ENCODE results near the gene FBXO42. TPM values are rescaled to one million over a fixed set of nuclear protein-coding genes. Genes with fewer than 3 reads are reported as not detected.

FBXO42 gene
- total and polyA plus RNA-seq, 9 of the 15 experiments (the other 6 are each of a cell fraction or from before 2014, with no cell fraction given): 7.2 to 24.8 (median 17.4) TPM

- TF ChIP-seq AFF1 (IDR thresholded peaks at IDR 0.05; ENCODE audit: low read depth in 1 of 2, partially characterized antibody in 2 of 2) (no peak), ZFP91 (CRISPR knock-in tag; IDR thresholded peaks at IDR 0.05) (no peak), YY1 (IDR thresholded peaks at IDR 0.05; ENCODE audit: borderline replicate concordance in 1 of 3, control insufficient read depth in 1 of 3, extremely low read depth in 1 of 3, insufficient read depth in 3 of 3, insufficient read length in 1 of 3, insufficient replicate concordance in 2 of 3, low read depth in 1 of 3, low read length in 2 of 3) (peak; percentile 100), ZNF668 (CRISPR knock-in tag; IDR thresholded peaks at IDR 0.05) (peak; percentile 48; the same call in 1 of the 2 replicates), CREB3L1 (IDR thresholded peaks at IDR 0.05; ENCODE audit: borderline replicate concordance, low read depth) (peak; percentile 42; the same call in 1 of the 2 replicates), TBP (optimal IDR thresholded peaks at IDR 0.05; ENCODE audit: low read depth, low read length) (peak; percentile 83), THAP12 (CRISPR knock-in tag; IDR thresholded peaks at IDR 0.05) (no peak), SIN3B (IDR thresholded peaks at IDR 0.05; ENCODE audit: low read depth) (no peak), KLF13 (tag; IDR thresholded peaks at IDR 0.05; ENCODE audit: borderline replicate concordance, low read depth) (peak; percentile 92), TRIM28 (IDR thresholded peaks at IDR 0.05) (no peak), ID3 (CRISPR knock-in tag; IDR thresholded peaks at IDR 0.05) (no peak), ID3 (tag; IDR thresholded peaks at IDR 0.05) (no peak), MITF (IDR thresholded peaks at IDR 0.05) (no peak), NCOA1 (IDR thresholded peaks at IDR 0.05; ENCODE audit: low read depth) (no peak)
These were observed 14.5 kb upstream of the FBXO42 start, which contains the start of gene SZRD1 (continued) for GRCh38 chr1:16366722-16367257.

Measured in K562 (cell line).